ENCODE measurements around the gene IL4R.
A peak's percentile ranks its signal among the peaks of the same experiment; 100 is the strongest.

IL4R gene

GRCh38 chr16:27303256-27304100, 10.3 kb upstream of the IL4R start:
- Mint-ChIP-seq H3K9me3 (peaks cover 3% of the 10 kb centered on the region), H3K4me1 (peaks cover 8% of the 10 kb centered on the region), H3K4me3 (no peak overlapping the region), H3K27ac (no peak overlapping the region), H3K36me3 (no peaks in the 10 kb centered on the region)
- no peak for DNase-seq (ENCODE audit: low spot score in 2 of 2)
- no peak for ATAC-seq

- H3K4me1 Mint-ChIP-seq, result peaks cover 8% of the 10 kb centered on the region
Observed at GRCh38 chr16:27304102-27304501, 9.7 kb upstream of the IL4R start.

GRCh38 chr16:27304881-27305745, 8.7 kb upstream of the IL4R start:
- no peaks in the 10 kb centered on the region for H3K36me3 Mint-ChIP-seq
- DNase-seq (ENCODE audit: low spot score in 2 of 2) (no peak), ATAC-seq (no peak)
- no peak overlapping the region for H3K27ac Mint-ChIP-seq
- H3K4me3 Mint-ChIP-seq, result no peak overlapping the region
- peaks cover 8% of the 10 kb centered on the region for H3K4me1 Mint-ChIP-seq
- peaks cover 3% of the 10 kb centered on the region for H3K9me3 Mint-ChIP-seq

More at GRCh38 chr16:27304102-27304501, 9.7 kb upstream of the IL4R start:
- peaks cover 3% of the 10 kb centered on the region for H3K9me3 Mint-ChIP-seq
- ATAC-seq, result no peak
- DNase-seq (ENCODE audit: low spot score in 2 of 2), result no peak
- H3K4me3 Mint-ChIP-seq, result no peak overlapping the region
- no peak overlapping the region for H3K27ac Mint-ChIP-seq
- no peaks in the 10 kb centered on the region for H3K36me3 Mint-ChIP-seq

GRCh38 chr16:27305839-27306442, 7.8 kb upstream of the IL4R start:
- ATAC-seq, result no peak

GRCh38 chr16:27308792-27309191, 5.0 kb upstream of the IL4R start:
- H3K4me1 Mint-ChIP-seq, result peaks cover 25% of the 10 kb centered on the region
- H3K4me3 Mint-ChIP-seq, result no peak overlapping the region
- DNase-seq (ENCODE audit: low spot score in 2 of 2) (no peak), ATAC-seq (no peak)
- H3K27ac Mint-ChIP-seq, result no peak overlapping the region
- peaks cover 13% of the 10 kb centered on the region for H3K36me3 Mint-ChIP-seq
- peaks cover 3% of the 10 kb centered on the region for H3K9me3 Mint-ChIP-seq

More at GRCh38 chr16:27305839-27306442, 7.8 kb upstream of the IL4R start:
- no peaks in the 10 kb centered on the region for H3K36me3 Mint-ChIP-seq
- peaks cover 3% of the 10 kb centered on the region for H3K9me3 Mint-ChIP-seq
- no peak overlapping the region for H3K4me3 Mint-ChIP-seq
- H3K27ac Mint-ChIP-seq, result no peak overlapping the region
- DNase-seq (ENCODE audit: low spot score in 2 of 2), result no peak
- peaks cover 8% of the 10 kb centered on the region for H3K4me1 Mint-ChIP-seq

- DNase-seq (ENCODE audit: low spot score in 2 of 2), result no peak
- Mint-ChIP-seq H3K36me3 (peaks cover 31% of the 10 kb centered on the region), H3K9me3 (peaks cover 3% of the 10 kb centered on the region), H3K4me3 (no peak overlapping the region), H3K27ac (no peak overlapping the region), H3K4me1 (peaks cover 30% of the 10 kb centered on the region)
- no peak for ATAC-seq
Observed at GRCh38 chr16:27310576-27311447, 3.0 kb upstream of the IL4R start.

GRCh38 chr16:27311448-27311830, 2.3 kb upstream of the IL4R start:
- peaks cover 36% of the 10 kb centered on the region for H3K4me1 Mint-ChIP-seq

GRCh38 chr16:27311897-27312303, 1.9 kb upstream of the IL4R start:
- peak overlapping the region; percentile 91 for H3K27ac Mint-ChIP-seq
- no peaks in the 10 kb centered on the region for H3K9me3 Mint-ChIP-seq
- ATAC-seq (no peak), DNase-seq (ENCODE audit: low spot score in 2 of 2) (no peak)
- peaks cover 42% of the 10 kb centered on the region for H3K36me3 Mint-ChIP-seq
- no peak overlapping the region for H3K4me3 Mint-ChIP-seq
- H3K4me1 Mint-ChIP-seq, result peaks cover 41% of the 10 kb centered on the region

More at GRCh38 chr16:27311448-27311830, 2.3 kb upstream of the IL4R start:
- H3K36me3 Mint-ChIP-seq, result peaks cover 37% of the 10 kb centered on the region
- no peak for DNase-seq (ENCODE audit: low spot score in 2 of 2)
- H3K9me3 Mint-ChIP-seq, result peaks cover 3% of the 10 kb centered on the region
- no peak overlapping the region for H3K4me3 Mint-ChIP-seq
- no peak for ATAC-seq
- no peak overlapping the region for H3K27ac Mint-ChIP-seq

- Mint-ChIP-seq H3K4me1 (peaks cover 50% of the 10 kb centered on the region), H3K4me3 (peak overlapping the region; percentile 100), H3K27ac (peak overlapping the region; percentile 91), H3K36me3 (peaks cover 51% of the 10 kb centered on the region), H3K9me3 (no peaks in the 10 kb centered on the region)
- ATAC-seq (no peak), DNase-seq (ENCODE audit: low spot score in 2 of 2) (no peak)
Observed at GRCh38 chr16:27312580-27313421, 973 bp upstream of the IL4R start.

- Mint-ChIP-seq H3K4me1 (peaks cover 64% of the 10 kb centered on the region), H3K4me3 (peak overlapping the region; percentile 100)
Observed at GRCh38 chr16:27314161-27314723, 468 bp downstream of the IL4R start.

GRCh38 chr16:27314986-27315332, 1.2 kb downstream of the IL4R start:
- peak in 1 of 2 donors; percentile 74 for DNase-seq (ENCODE audit: low spot score in 2 of 2)

More at GRCh38 chr16:27314161-27314723, 468 bp downstream of the IL4R start:
- ATAC-seq, result peak; percentile 69
- H3K36me3 Mint-ChIP-seq, result peaks cover 65% of the 10 kb centered on the region
- H3K9me3 Mint-ChIP-seq, result no peaks in the 10 kb centered on the region
- DNase-seq (ENCODE audit: low spot score in 2 of 2), result peak; percentile 36 to 82
- peak overlapping the region; percentile 91 for H3K27ac Mint-ChIP-seq

GRCh38 chr16:27315333-27316037, 1.7 kb downstream of the IL4R start:
- Mint-ChIP-seq H3K9me3 (no peaks in the 10 kb centered on the region), H3K36me3 (peaks cover 78% of the 10 kb centered on the region), H3K27ac (peak overlapping the region; percentile 91), H3K4me3 (peak overlapping the region; percentile 100), H3K4me1 (peaks cover 77% of the 10 kb centered on the region)
- DNase-seq (ENCODE audit: low spot score in 2 of 2) (peak; percentile 31 to 55), ATAC-seq (peak; percentile 56)

More at GRCh38 chr16:27314986-27315332, 1.2 kb downstream of the IL4R start:
- Mint-ChIP-seq H3K36me3 (peaks cover 72% of the 10 kb centered on the region), H3K4me3 (peak overlapping the region; percentile 100), H3K4me1 (peaks cover 72% of the 10 kb centered on the region), H3K9me3 (no peaks in the 10 kb centered on the region), H3K27ac (peak overlapping the region; percentile 91)
- no peak for ATAC-seq
